HG03066 (cell line): ENCODE measurements around the gene PXDN.
"Not testable (repeated sequence)": the region's sequence is repeated elsewhere in the genome, so short reads cannot be mapped to it uniquely, and the experiment has no call there.

Experiments
- ATAC-seq: cut with Tn5 transposase; IDR thresholded peaks from one replicate; pipeline ENCODE4 v1.9.1; 2021; ENCODE audit warnings: low read depth; ENCODE audit not compliant: unreplicated experiment

PXDN gene

DNA sequence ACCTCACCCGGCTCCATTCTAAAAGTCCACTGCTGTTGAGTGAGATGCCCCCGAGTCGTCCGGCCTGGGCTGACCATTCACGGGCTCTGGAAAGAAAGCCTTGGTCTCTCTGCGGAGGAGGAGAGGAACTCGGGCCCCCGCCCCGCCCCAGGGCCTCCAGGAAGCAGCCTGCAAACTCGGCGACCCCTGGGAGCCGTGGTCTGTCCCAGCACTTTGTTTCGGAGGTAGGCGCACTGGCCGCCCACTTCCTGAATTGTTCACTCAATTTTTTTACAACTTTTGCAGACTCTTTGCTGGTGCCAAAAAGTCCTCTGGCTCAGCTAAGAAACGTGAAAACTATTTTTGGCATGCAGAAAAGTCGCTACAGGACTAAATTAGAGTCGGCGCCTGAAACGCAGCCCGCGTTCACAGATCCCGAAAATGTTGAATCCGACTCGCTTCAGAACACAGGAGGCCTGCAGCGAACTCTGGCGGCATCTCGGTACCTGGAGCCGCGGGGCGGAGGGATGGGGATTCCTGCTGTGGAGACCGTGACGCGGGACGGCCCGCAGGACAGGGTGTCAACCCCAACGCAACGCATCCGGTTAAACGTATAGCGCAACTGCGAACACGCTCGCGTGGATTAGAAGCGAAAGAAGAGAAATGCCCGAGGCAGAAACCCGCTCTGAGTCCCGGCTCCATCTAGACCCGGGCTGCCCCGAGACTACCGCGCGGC lies 1.5 kb downstream of the PXDN start:
- no peak for ATAC-seq

DNA sequence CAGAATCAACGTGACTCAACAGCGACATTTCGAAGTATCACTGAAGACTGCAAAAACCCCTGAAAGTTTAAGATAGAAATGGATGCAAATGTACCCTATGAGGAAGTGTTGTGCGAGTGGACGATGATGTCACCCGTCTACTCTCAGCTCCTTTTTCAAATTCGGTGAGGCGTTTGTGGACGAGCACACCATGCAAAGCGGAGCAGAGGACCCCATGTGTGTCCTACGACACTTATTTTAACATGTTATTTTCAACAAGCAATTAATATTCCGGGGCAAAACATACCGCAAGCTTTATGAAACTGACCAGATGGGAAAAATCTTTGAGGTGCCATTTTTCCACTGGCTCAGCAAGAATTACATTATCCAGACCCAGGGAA lies 2.0 kb downstream of the PXDN start:
- ATAC-seq, result no peak

DNA sequence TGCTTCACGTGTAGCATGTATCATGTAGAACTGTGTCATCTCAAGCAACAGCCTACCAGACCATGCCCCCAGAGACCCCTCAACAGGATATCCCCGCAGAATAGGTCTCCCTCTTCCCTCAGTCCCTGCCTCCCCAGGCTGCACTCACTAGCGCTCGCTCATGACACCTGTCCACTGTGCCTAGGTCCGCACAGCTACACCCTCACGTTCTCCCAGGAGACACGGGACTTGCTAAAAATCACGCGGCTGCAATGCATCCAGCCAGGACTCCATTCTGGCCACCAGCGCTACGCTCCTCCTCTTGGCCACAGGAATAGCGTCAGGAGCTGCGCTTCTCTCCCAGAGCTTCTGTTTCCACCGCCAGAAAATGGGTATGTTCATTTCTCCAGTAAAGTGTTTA lies 2.5 kb downstream of the PXDN start:
- ATAC-seq, result no peak

DNA sequence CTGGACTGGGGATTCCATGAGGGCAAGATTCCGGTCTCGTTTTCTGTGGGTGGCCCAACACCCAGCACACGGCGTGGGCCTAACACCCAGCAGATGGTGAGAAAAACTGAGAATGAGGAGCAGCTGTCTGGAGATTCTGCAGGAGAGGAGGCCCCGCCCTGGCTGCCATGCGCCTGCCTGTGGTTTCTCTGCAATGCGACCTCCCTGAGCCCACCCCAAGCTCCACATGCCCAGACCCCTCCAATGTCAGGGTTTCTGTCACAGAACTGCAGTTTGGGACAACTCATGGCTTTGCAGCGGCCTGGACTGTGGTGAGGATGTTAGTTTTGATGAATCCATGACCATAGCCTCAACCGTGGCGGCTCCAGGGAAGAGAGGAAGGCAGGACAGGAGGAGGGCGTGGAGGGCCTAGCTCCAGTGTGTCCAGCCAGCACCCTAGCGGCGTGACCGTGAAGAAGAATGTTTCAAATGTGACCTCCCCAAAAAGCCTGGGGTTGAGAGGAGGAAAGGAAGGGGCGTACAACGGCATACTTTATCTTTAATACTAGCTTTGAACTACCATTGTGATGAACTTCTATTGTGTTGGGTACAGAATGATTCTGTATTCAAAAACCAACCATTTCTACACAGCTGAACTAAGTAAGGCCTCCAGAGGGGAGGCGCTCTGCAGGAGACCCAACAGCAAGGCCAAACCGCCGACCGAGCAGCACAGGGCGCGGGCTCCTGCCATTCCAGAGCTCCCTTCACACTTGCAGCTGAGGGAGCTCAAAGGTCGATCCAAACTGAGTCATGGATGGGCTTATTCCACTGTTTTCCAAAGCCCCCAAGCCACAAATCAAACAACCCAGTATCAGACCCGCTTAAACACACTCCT lies 3.4 kb downstream of the PXDN start:
- no peak for ATAC-seq

DNA sequence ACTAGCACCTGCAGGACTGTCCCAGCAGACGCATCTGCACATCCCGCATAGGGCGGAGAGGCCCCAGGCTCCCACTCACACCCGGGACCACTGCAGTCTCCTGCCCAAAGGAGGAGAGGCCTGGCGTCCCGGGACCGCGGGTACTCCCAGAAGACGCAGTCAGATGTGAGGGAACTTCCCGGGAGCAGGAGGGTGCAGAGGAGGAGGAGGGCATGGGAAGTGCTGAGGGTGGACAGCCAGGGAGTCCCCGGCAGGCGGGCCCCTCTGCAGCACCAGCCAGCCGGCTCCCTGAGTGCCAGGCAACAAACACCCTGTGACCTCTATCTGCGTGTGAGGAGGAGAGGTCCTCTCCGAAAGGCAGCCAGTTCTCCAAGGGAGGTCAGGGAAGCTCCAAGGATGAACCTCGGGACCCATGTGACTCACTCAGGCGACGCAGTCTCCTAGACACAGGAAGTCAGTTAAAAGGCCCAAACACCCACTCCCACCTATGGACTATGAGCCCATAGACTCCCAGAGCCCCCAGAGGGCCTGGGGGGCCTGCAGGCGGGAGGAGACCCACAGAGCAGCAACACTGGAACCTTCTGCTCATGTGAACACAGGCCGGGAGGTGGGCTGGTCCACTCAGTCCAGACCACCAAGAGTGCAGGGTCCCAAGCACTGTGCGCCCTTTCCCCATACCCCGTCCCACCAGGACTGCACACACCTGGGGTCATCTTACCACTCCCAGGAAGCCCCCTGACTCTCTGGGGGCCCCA lies 4.2 kb downstream of the PXDN start:
- no peak for ATAC-seq

DNA sequence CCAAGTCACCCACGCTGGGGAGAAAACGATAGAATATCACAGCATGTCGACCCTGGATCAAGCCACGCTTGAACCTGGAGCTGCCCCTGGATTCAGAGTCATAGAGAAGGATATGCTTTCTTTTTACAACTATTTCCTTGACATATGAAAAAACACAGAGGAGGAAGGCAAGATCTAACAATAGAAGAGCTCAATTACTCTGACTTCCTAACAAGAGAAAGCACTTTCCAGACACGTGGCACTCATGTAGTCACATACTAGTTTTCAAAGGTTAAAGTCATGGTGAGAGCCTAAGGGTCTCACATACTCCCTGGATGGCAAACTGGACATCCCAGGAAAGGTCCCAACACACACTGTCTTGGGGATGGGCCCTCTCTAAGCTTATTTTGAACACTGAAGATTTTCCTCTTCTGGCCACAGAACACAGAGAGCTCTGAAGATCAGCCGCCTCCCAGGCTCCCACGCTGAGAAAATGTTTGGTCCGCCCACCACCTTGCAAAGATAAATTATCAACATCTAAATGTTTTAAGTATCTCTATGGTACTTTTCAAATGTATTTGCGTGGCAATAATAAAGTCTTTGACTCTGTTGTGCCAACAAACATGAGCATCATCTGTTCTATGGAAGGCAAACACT lies 4.9 kb downstream of the PXDN start:
- ATAC-seq, result no peak

DNA sequence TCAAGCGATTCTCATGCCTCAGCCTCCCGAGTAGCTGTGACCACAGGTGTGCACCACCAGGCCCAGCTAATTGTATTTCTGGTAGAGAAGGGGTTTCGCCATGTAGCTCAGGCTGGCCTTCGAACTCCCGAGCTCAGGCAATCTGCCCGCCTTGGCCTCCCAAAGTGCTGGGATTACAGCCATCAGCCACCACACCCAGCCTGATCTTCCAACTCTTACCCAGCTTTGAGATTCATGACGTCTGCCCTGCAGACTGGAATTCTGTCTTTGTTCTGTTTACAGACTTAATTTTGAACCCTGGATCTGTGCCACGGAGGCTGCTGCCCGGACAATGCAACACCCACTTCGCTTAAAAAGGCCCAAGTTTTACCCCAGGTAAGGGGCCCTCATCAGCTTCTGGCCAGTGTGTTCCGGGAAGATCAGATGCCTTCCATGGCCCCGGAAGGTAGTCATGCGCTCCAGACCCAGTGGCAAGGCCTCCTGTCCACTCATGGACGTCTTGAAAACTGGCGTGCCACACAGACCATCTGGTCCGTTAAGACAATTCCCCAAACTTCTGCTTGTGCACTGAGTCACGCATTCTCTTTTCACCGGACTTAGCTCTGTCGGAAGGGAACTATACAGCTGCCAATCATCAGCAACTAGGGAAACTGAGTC lies 5.5 kb downstream of the PXDN start:
- ATAC-seq, result no peak

DNA sequence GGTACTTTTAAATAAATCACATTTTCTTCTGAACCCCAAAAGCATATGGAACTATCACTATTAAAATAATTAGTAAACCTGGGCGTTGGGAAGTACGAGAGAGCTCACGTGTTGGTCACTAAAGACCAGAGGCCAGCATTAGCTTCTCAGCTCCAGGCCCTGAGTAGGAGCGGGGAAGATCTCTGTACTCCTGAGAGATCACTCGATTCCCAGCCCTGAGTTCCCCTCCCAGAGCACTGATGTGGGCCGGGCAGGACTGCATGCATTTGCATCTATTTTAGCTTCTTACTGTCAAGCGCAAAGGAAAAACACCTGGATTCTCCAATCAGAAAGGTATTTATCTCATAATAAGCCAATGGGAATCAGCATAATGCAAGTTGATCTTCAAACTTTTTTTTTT lies 6.2 kb downstream of the PXDN start:
- no peak for ATAC-seq

DNA sequence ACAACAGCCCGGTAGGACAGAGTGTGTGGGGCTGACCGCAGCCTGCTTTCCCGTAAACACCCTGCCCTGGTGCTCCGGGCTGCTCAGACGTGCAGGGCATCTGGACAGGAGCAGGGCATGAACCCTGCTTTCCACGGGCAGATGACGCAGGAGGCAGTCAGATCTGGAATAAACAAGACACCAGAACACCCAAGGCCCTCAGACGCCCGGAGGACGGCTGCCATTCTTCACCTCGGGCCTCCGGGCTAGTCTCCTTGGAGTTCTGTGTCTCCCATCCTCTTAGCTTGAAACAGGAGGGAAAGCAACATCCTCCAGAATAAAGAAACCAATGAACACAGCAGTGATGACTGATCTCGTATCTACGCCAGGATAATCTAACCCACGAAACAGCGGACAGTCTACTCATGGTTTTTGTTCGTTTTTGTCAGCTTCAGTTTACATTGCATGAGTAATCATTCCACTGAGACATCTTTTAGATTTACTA lies 7.3 kb downstream of the PXDN start:
- no peak for ATAC-seq

DNA sequence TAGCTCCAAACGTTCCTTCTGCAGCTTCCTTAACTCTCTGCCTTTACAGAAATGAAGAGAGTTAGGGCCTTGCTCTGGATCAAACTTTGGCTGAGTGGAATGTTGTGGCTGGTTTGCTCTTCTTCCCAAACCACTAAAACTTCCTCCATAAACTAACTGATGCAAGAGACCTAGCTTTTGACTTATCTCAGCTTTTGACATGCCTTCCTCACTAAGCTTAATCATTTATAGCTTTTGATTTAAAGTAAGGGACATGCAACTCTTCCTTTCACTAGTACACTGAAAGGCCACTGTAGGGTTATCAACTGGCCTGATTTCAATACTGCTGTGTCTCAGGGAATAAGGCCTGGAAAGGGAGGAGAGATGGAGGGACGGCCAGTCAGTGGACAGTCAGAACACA lies 8.3 kb downstream of the PXDN start:
- no peak for ATAC-seq

DNA sequence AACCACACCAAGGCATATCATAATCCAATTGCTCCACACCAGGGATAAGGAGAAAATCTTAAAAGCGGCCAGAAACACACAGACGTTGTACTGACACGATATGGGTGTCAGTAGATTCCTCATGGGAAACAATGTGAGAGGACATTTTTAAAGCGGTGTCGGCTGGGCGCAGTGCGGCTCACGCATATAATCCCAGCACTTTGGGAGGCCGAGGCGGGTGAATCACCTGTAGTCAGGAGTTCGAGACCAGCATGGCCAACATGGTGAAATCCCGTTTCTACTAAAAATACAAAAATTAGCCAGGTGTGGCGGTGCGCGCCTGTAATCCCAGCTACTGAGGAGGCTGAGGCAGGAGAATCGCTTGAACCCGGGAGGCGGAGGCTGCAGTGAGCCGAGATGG lies 11.0 kb downstream of the PXDN start:
- not testable (repeated sequence) for ATAC-seq

DNA sequence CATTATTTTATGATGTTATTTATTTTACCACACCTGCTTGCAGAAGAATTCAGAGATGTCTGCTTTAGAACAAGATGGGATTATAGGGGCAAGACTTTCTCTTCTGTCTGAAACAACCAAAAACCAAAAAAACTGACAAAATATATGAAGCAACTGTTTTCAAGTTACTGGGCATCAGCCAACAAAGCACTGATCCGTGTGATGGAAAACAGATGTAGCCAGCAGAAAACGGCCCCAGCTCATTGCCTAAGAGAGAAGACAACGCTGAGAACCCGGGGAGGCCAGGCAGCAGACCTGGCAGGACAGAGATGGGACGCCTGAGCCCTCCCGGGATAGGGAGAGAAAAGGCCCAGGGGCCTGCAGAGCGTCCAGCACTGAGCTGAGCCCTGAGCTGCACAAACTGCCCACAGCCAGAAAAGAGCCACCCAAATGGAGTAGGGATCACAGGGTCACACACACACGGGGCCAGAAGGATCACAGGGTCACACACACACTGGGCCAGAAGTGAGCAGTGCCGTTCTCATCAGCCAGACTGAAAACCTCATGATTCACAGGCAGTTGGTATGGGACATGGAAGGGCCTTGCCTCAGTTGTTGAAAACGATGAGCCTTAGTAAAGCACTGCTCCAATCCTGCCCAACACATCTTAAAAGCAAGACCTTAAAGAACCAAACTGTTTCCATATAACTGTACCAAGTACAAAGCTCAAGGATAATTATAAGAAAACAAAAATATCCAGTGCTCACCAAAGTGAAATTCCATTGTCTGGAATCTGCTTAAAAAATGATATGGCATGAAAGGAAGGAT lies 12.1 kb downstream of the PXDN start:
- ATAC-seq, result no peak

DNA sequence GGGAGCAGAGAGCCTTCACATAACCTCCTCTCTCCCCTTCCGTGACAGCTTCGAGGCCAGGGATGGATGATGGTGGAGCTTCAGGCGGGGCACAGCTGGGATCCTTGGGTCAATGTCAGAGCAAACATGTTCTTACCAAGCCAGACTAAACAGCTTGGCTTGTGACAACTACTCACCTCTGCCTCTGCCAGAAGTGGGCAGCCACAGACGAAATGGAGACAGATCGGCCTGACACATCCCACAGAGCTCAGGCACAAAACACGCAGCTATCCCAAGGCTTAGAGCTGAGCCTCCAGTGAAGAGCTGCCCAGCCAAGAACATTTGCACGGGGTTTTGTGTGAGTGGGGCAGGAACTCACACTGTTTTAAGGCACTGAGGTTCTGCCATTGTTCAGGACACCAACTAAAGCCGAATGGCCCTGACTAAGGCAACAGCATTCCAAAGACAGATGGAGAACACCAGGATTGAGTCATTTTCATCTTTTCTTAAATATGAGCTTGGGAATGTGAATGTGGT lies 12.8 kb downstream of the PXDN start:
- ATAC-seq, result no peak

DNA sequence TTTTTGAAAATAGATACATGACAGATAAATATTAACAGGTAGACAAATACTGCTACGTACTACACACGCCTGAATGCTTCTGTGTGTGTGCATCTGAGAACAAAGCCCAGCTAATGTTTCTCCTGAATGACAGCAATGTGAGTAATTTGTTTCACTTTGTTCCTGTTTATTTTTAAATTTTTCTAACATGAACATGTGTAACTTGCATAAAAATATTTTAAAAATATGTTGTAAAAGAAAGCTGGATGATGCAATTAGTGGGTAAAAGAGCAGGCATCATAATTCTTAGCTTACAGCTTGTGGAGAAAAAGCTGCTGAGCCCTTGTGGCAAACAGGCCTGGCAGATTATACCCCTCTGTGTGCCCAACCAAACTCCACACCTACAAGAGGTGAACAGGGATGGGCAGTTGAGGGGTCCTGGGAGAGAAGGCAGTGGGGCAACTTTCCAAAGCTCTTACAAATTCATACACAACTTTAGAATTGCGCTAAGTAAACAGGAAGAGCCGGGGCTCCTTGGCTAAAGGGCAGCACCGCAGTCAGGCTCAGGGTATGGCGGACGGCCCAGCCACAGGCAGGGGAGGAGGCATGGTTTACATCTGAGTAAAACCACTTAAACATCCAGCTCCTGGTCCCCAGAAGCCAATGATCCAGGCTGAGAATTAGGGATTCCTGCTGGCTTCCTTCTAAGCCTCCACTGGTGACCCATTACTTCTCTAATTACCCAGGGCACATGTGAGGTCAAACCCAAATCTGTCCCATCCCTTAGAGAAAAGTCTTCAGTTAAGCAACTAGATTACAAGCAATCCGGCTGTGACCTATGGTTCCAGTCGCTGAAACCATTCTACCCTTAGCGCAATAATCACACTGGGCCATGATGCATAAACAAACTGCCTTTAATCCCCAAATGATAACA lies 14.0 kb downstream of the PXDN start:
- ATAC-seq, result no peak

DNA sequence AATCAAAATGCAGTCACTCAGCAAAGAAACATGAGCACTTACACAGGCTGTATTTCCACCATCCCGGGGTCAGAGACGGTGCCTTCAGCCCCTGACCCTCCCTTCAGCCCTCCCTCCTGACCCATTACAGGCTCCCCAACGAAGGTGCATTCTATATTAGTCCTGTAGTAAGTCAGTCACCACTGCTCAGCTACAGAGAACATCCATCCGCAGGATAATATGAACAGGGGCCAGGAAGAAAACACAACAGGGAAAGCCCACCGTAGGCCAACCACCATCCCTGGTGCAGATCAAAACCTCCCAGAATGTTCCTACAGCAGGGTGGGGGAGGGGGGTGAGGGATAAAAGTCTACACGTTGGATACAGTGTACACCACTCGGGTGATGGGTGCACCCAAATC lies 15.1 kb downstream of the PXDN start:
- ATAC-seq, result no peak

DNA sequence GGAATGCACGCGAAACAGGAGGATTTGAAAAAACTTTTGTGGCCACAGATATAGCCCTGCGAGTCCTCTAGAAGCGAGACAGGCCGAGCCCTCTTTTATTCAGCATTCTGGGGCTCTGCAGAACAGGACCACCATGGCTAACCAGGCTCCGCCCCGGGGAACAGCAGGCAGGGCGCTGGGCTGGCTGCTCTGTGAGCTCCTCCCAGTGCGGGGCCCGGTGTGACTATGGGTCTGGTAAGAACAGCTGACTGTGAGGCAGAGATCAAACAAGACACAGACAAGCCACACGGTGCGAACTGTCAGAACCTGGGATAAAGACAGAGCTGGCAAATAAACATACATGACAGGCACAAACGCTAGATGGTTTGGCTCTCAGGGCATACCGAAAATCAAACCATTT lies 15.5 kb downstream of the PXDN start:
- ATAC-seq, result no peak

DNA sequence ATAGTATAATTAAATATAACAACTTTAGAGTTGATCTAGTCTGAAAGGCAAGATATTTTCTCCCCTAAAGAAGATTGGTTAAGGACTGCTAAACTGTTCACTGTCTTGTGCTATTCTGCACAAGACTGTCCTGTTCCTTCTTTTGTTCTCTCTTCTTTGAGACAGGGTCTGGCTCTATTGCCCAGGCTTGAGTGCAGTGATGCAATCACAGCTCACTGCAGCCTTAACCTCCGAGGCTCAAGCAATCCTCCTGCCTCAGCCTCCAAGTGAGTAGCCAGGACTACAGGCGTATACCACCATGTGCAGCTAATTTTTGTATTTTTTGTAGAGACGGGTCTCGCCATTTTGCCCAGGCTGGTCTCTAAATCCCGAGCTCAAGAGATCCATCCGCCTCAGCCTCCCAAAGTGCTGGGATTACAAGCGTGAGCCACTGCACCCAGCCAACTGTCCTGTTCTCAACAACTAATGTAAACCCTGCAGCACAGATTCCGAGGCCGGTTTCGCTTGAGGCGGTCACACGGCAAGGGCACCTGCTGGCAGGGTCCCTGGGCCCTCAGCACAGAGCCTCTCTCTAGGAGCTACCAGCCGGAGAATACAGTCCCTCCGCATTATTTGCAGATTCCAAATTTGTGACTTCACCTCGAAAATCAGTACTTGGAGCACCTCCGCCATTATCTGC lies 16.4 kb downstream of the PXDN start:
- ATAC-seq, result no peak
